ENCODE data around the gene SRRM3.
"Not testable (repeated sequence)": the region's sequence is repeated elsewhere in the genome, so short reads cannot be mapped to it uniquely, and the experiment has no call there.

SRRM3 gene

GRCh38 chr7:76267107-76267893, 65.6 kb downstream of the SRRM3 start:
- DNase-seq = no peak

DNA sequence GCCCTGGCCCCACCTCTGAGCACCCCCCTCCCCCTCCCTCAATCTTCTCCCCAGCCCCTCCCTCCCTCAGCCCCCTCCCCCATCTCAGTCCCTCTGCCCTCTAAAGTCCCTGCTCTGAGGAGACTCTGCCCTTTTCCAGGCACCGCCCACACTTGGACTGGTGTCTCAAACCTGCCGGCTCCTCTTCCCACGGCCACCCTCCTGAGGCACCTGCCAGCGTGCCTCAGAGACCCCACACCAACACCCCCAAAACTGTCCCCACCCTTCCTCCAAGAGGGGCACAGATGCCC, 66.1 kb downstream of the SRRM3 start:
- no peak for DNase-seq

DNA sequence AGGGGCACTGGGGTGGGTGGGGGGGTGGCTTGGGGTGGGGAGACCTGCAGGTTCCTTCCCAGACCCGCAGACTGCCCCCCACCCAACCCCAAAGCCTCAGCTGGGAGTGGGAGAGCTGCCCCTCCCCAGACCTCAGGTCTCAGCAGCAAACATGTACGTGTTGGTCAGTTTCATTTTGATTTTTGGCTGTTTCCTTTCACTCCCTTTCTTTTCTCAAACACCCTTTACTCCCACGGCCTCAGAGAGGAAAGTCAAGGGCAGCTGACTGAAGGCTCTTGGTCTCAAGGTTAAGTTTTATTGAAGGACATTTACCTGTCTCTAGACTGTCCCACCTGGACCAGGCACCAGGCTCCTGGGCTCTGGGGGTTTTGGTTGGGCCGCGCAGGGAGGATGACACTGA, 66.7 kb downstream of the SRRM3 start:
- DNase-seq = no peak

- DNase-seq = no peak
Observed at GRCh38 chr7:76269895-76270294, 68.2 kb downstream of the SRRM3 start.

DNA sequence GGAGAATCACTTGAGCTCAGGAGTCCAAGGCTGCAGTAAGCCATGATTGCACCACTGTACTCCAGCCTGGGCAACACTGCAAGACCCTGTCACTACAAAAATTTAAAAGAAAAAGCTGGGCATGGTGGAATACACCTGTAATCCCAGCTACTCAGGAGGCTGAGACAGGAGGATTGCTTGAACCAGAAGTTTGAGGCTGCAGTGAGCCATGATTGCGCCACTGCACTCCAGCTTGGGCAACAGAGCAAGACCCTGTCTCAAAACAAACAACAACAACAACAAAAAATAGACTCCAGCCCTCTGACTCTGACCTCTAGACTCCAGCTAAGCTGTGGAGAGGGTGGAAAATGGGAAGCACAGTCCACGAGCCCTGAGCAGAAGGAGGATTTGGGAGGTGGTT, 69.7 kb downstream of the SRRM3 start:
- DNase-seq = not testable (repeated sequence)

DNA sequence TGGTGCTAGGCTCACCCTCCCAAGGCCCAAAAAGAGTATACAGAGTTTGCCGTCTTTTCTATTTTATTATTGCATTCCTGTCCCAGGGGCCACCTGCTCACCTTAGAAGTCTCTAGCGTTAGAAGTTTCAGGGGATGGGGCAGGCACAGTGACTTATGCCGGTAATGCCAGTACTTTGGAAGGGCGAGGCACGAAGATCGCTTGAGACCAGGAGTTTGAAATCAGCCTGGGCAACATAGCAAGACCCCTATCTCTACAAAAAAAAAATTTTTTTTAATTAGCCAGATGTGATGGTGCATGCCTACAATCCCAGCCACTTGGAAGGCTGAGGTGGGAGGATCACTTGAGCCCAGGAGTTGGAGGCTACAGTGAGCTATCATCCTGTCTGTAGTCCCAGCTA, 70.4 kb downstream of the SRRM3 start:
- DNase-seq = no peak

DNA sequence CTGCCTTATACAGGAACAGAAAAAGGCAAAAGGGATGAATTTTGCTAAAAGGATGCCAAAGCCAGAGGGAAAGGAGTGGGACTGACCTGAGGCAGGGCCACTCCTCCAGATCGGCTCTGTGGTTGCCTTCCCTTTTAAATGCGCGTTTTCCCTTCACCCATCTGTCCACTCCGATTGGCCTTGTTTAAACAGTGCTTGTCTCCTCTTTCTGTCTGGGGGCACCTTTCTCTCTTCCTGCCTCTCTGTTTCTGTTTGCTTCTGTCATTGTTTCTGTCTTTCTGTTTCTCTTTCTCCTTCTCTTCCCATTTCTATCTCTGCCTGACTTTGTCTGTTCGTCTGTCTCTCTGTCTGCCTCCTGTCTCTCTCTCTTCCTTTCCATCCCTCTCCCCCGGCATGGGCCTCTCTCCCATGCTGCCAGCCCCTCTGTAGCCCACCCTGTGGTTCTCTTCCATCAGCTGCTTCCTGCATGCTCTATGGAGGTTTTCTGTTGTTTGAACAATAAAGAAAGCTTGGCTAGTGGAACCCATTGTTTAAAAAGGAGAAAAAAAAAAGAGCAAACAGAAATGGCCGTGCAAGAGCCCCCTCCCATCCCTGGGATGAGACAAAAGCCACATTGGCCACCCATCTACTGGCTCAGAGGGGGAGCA, 71.3 kb downstream of the SRRM3 start:
- no peak for DNase-seq

DNA sequence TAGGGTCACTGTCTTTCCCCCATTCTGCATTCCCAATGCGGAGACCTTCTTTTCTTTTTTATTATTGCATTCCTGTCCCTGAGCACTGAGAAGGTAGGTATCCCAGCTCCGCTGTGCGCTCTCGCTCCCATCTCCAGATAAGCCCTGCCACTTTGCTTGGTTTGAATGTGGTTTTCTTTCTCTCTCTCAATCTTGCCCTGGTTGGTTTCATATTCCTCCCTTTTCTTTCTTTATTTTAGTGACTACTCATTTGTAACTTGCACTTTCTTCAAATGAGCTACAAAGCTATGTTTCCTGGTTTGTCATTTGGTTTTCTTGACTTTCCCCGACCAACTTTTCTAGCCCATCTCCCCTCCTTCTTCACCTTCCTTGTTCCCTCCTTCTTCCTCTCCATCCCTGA, 71.8 kb downstream of the SRRM3 start:
- no peak for DNase-seq

DNA sequence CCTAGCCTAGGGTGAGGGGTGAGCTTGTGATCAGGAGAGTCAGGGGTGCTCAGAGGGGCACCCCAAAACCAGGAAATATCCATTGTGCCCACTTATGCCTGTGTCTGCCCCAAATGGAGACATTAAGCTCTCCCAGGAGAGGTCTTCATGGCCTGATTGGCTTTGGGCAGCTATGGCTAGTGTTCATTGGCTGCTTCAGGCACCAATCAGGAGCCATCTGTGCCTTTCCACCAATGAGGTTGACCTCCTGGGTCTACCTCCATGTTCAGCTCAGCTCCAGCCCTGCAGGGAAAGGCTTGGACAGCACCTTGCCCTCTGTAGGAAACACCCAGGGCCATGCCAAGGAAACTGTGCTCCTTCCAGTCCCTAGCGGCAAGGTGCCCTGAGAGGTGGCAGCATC, 76.8 kb downstream of the SRRM3 start:
- DNase-seq = no peak

- DNase-seq = no peak
Observed at GRCh38 chr7:76280408-76280807, 78.7 kb downstream of the SRRM3 start.

- DNase-seq = no peak
Observed at GRCh38 chr7:76281006-76281705, 79.5 kb downstream of the SRRM3 start.

DNA sequence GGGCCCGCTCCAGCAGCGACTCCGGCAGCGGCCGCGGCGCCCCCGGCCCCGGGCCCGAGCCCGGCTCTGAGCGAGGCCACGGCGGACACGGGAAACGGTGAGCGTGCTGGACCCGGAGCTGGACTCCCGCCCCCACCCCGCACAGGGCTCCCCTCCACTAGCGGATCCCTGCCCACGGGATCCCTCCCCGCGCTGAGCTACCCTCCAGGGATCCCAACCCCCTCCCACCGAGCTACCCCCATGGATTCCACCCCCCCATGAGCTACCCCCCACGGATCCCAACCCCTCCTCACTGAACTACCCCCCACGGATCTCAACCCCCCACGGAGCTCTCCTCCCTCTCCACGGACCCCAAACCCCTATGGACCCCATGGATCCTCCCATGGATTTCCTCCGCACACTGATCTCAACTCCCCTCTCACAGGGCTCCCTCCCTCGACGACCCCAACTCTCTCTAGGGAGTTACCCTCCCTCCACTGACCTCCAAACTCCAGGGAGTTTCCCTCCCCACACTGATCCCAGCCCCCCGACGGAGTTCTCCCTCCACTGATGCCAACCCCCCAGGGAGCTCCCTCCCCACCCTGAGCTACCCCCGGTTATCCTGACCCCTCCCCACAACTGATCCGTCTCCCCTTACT, 80.1 kb downstream of the SRRM3 start:
- DNase-seq = no peak

- DNase-seq = no peak
Observed at GRCh38 chr7:76282344-76283253, 80.9 kb downstream of the SRRM3 start.

- no peak for DNase-seq
Observed at GRCh38 chr7:76283254-76284159, 81.8 kb downstream of the SRRM3 start.

DNA sequence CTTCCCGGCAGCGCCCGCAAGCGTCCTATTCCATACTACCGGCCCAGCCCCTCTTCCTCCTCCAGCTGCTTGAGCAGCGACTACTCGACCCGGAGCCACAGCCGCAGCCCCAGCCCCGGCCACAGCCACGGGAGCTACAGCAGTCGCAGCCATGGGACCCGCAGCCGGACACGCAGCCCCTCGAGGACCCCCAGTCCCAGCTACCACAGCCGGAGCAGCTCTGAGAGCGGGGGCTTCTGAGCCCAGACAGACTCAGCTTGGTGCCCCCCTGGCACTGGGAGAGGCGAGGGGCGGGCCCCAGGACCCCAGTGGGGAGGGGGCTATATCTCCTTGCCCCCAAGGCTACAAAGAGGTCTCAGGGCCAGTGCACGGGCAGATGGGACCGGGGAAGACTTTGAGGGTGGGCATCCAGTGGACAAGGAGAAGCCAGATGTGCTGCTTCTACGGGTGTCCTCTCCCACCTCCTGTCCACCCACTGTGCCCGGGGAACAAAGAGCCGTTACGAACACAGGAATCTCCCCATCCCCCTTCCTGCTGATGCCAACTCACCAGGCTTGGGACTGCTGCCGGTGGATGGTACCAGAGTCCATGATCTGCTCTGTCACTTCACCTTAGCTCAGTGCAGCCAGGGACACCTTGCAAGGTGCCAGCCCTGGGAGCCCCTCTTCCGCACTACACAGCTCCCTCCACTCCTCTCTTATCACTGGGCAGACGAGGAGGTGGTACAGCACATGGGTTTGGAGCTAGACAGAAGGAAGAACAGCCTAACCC, 84.1 kb downstream of the SRRM3 start:
- DNase-seq = no peak

- no peak for DNase-seq
Observed at GRCh38 chr7:76286842-76287403, 85.2 kb downstream of the SRRM3 start.

DNA sequence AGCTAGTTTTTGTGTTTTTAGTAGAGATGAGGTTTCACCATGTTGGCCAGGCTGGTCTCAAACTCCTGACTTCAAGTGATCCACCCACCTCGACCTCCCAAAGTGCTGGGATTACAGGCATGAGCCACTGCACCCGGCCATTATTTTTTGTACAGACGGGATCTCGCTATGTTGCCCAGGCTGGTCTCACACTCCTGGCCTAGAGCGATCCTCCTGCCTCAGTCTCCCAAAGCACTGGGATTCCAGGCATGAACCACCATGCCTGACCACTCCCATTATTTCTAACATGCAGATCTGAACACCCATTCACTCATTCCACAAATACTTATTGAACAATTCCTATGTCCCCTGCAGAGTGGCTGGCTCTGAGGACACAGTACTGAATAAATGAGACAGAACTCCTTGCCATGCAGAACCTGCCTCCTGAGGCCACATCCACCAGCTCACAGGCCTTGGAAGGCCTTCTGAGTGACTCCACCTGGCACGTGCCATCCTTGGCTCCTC, 89.2 kb downstream of the SRRM3 start:
- DNase-seq = not testable (repeated sequence)

DNA sequence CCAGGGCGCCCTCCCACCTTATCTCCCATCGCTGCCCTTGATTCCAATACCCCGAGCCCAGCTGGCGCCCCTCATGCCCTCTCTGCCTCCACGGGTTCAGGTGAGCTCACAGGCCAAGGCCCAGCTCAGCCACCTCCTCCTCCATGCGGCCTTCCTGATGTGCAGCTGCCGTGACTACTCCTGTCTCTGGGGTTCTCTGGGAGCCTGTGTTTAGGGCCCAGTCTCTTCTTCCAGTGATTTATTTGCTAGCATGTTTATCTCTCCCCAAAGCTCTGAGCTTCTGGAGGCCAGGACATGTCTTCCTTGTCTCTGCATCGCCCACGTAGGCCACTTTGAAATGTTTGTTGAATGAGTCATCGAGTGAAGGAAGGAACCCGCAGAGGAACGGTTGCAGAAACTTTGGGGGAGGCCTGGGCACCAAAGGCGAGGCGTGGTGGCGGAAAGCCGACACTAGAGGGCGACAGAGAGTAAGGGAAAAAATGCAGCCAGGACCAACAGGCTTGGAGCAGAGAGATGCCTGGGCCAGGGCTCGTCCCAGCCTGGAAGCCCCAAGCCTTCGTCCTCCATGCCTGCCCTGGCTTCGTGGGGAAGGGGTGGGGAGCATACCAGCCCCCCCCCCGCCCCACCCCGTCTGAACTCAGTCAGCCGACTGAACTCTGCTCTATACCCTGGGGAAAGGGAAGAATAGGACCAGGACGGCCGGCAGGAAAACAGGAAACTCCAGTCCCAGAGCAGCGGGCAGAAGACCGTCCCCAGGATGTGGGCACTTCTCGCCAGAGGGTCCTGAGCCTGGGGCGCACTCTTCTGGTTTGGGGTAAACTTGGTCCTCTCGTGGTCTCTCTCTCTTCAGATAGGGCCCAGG, 89.9 kb downstream of the SRRM3 start:
- DNase-seq = peak; percentile 71

DNA sequence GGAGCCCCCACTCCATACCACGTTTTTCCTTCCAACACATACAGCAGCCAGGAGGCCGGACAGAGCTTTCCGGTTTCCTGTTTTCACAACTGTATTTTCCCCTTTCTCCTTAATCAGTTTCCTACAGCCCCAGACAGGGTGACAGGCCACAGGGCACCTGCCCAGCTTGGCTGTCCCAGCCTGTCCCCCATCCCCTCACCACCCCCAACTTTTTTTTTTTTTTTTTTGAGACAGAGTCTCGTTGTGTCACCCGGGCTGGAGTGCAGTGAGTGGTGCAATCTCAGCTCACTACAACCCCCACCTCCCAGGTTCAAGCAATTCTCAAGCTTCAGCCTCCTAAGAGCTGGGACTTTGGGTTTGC, 90.5 kb downstream of the SRRM3 start:
- no peak for DNase-seq
